Lower leg skin (tissue), 4 donors: ENCODE results near the gene UBN1. TPM values are rescaled to one million over a fixed set of nuclear protein-coding genes. Genes with fewer than 3 reads are reported as not detected.

Source experiments
- DNase-seq, 2 donors: peaks; one replicate each; pipeline ENCODE4 v3.0.0-alpha.2; 2019; ENCODE audit warnings: low spot score in 2 of 2
- H3K4me3 ChIP-seq: fragments of 200-600 bp; sonication (generic); 2 replicates; pipeline ENCODE4 v1.5.1; 2017; ENCODE audit warnings: mild to moderate bottlenecking, low read depth; ENCODE audit not compliant: poor library complexity, severe bottlenecking
- CTCF ChIP-seq, 3 donors: fragments of 450-650 bp; IDR thresholded peaks; one replicate each; pipeline ENCODE4 v1.5.1; 2016; ENCODE audit warnings: antibody characterized with exemption in 3 of 3, mild to moderate bottlenecking in 3 of 3, moderate library complexity in 2 of 3
- POLR2A ChIP-seq, 2 donors: fragments of 450-650 bp; IDR thresholded peaks; one replicate each; pipeline ENCODE4 v1.6.1; 2016 to 2017; ENCODE audit warnings: antibody characterized with exemption in 2 of 2, mild to moderate bottlenecking in 1 of 2, moderate library complexity in 1 of 2
- WGBS, 2 donors: methylation state at CpG; one replicate each; pipeline ENCODE4 v1.1.5; 2018; 5-methylcytosine and 5-hydroxymethylcytosine counted together
- intact Hi-C: fragments of 100-400 bp; cut with DNase I; formaldehyde crosslinking; loops from one replicate; pipeline ENCODE4 v1.15.0; 2023; ENCODE audit warnings: low total_unique reads
- total RNA-seq, 4 donors: library from RNA; depleted of rRNA; stranded (reverse); fragments of >200 nt; gene quantifications; one replicate each; pipeline ENCODE4 v1.1.0, GENCODE V29; 2016

The UBN1 gene
- total RNA-seq, 4 donors from 2014 or later: 20.7 to 38.3 (median 27.9) TPM

- H3K4me3 ChIP-seq: no peak overlapping the region
- peak in 1 of 2 donors; percentile 52 for DNase-seq
- no peak for TF ChIP-seq CTCF (IDR thresholded peaks at IDR 0.05)
- no peak for TF ChIP-seq POLR2A (IDR thresholded peaks at IDR 0.05)
- WGBS, 2 donors: 76 to 95% methylated on average over 3 of the region's 3 CpGs
- intact Hi-C loops: no loop called here
These were observed 25.8 kb downstream of the UBN1 start for GRCh38 chr16:4873091-4873490.

DNA sequence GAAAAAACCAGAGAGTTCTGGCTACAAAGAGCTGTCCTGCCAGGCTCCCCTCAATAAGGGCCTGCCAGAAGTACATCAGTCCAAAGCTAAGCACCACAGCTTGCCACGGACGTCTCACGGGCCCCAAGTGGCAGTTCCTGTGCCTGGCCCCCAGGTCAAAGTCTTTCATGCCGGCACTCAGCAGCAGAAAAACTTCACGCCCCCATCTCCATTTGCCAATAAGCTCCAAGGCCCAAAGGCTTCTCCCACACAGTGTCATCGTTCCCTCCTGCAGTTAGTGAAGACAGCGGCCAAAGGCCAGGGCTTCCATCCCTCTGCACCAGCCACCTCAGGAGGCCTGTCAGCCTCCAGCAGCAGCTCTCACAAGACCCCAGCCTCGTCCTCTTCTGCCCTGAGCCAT is 27.4 kb downstream of the UBN1 start:
- no peak overlapping the region for H3K4me3 ChIP-seq
- DNase-seq: no peak
- TF ChIP-seq CTCF (IDR thresholded peaks at IDR 0.05): no peak
- no peak for TF ChIP-seq POLR2A (IDR thresholded peaks at IDR 0.05)
- 84 to 85% methylated on average over 8 of the region's 8 CpGs for WGBS, 2 donors
- intact Hi-C loops: no loop called here

DNA sequence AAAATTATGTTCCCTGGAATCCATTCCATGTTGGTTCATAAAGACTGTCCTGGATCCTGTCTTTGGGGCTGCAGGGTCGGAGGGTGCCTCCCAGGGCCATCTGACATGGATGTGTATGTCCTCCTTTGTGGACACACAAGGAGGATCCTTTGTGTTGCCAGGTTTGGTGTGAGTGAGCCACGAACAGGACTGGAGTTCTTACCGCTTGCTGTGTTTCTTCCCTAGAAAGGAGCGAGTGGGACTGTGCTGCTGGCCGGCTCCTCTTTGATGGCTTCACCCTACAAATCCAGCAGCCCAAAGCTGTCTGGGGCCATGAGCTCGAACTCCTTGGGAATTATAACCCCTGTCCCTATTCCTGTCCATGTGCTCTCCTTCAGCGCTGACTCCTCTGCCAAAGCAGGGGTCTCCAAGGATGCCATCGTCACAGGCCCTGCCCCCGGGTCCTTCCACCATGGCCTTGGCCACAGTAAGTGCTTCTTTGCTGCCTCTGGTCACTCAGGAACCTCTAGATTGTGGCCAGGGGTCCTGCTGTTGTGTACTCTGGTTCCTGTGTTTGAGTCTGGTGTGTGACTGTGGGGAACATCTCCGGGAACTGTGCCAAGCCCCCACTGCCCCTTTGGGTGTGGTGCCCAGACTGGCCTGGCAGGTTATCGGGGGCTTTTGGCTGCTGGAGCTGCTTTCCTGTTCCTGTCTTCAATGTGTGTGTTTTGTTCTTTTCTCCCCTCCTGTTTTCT is 29.5 kb downstream of the UBN1 start:
- H3K4me3 ChIP-seq: no peak overlapping the region
- TF ChIP-seq POLR2A (IDR thresholded peaks at IDR 0.05): no peak
- TF ChIP-seq CTCF (IDR thresholded peaks at IDR 0.05): no peak
- no peak for DNase-seq
- WGBS, 2 donors: 77% methylated on average over 11 of the region's 11 CpGs
- intact Hi-C loops: no loop called here

DNA sequence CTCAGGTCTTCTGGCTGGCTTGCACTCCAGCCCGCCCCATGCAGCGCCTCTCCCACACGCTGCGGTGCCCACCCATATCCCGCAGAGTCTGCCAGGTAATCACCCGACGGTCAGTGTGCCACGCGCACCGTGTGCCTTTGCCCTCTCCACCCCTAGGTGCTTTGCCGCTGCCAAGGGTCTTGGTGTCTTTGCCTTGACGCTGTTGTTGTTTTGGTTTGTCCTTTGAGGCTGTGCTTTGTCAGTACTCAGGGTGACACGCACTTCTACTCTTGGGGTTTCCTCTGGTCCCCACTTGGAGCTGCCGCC is 30.1 kb downstream of the UBN1 start:
- intact Hi-C loops: no loop called here
- no peak overlapping the region for H3K4me3 ChIP-seq
- WGBS, 2 donors: 78 to 80% methylated on average over 14 of the region's 14 CpGs
- TF ChIP-seq POLR2A (IDR thresholded peaks at IDR 0.05): no peak
- TF ChIP-seq CTCF (IDR thresholded peaks at IDR 0.05): no peak
- DNase-seq: no peak

DNA sequence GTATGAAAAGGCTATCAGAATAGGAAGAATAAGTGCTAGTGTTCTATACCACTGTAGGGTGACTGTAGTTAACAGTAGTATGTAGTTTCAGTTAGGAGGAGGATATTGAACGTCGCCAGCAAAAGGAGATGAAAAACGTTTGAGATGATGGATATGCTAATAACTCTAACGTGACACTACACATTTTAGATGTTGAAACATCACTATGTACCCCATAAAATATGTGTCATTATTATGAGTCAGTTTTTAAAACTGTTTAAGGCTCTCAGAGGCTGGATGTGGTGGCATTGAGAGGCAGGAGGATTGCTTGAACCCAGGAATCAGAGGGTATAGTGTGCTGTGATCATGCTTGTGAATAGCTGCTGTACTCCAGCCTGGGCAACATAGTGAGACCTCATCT is 31.8 kb downstream of the UBN1 start:
- intact Hi-C loops: no loop called here
- DNase-seq: no peak
- 54 to 63% methylated on average over 4 of the region's 4 CpGs for WGBS, 2 donors
- H3K4me3 ChIP-seq: no peak overlapping the region
- TF ChIP-seq CTCF (IDR thresholded peaks at IDR 0.05) (no peak), POLR2A (IDR thresholded peaks at IDR 0.05) (no peak)

GRCh38 chr16:4880006-4880580 is 32.8 kb downstream of the UBN1 start:
- no peak overlapping the region for H3K4me3 ChIP-seq
- no peak for TF ChIP-seq CTCF (IDR thresholded peaks at IDR 0.05)
- TF ChIP-seq POLR2A (IDR thresholded peaks at IDR 0.05): no peak
- intact Hi-C loops: no loop called here
- 91 to 93% methylated on average over 10 to 15 of the region's 17 CpGs for WGBS, 2 donors
- DNase-seq: no peak
